Stimulated activated memory B cell treated with anti-CD40 and anti-IgM and Interleukin-4, amounts not matched to agents 10 μg/mL and 1 μg/mL and 100 μg/mL, for 72 hours (primary cell): ENCODE measurements around the gene MUC5AC.
"Not testable (repeated sequence)": the region's sequence is repeated elsewhere in the genome, so short reads cannot be mapped to it uniquely, and the experiment has no call there.

Source experiments
- ATAC-seq: fragments of 150-1000 bp; cut with Tn5 transposase; 2 replicates; pipeline ENCODE4 v1.10.0; 2021
- H3K27ac Mint-ChIP-seq: one replicate; pipeline ENCODE4 v1.8.0; 2022; ENCODE audit warnings: mild to moderate bottlenecking, mixed read lengths
- H3K27me3 Mint-ChIP-seq: one replicate; pipeline ENCODE4 v1.8.0; 2022; ENCODE audit warnings: mixed read lengths
- H3K36me3 Mint-ChIP-seq: one replicate; pipeline ENCODE4 v1.8.0; 2022; ENCODE audit warnings: mixed read lengths
- H3K4me1 Mint-ChIP-seq: one replicate; pipeline ENCODE4 v1.8.0; 2022; ENCODE audit warnings: mixed read lengths
- H3K4me3 Mint-ChIP-seq: one replicate; pipeline ENCODE4 v1.8.0; 2022; ENCODE audit warnings: mild to moderate bottlenecking, moderate library complexity, mixed read lengths
- H3K9me3 Mint-ChIP-seq: one replicate; pipeline ENCODE4 v1.8.0; 2022; ENCODE audit warnings: mixed read lengths

MUC5AC gene

DNA sequence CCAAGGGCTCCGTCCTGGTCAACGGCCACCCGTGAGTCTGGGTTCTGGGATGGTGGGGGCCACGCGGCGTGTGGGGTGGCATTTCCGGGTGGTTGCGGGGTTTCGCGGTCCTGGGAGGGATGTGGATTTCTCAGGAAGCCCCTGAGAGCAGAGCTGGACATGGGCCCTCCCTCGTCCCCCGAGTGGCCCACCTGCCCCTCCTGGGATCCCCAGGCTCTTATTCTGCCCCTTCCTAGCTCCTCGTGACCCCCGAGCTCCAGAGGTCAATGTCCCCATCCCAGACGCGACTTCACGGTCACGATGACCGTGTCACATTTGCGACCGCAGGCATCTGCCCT is 4.4 kb downstream of the MUC5AC start:
- Mint-ChIP-seq H3K4me1 (no peaks in the 10 kb centered on the region), H3K27me3 (peaks cover 42% of the 10 kb centered on the region), H3K27ac (no peak overlapping the region), H3K9me3 (no peaks in the 10 kb centered on the region), H3K36me3 (no peaks in the 10 kb centered on the region), H3K4me3 (no peak overlapping the region)
- no peak for ATAC-seq

GRCh38 chr11:1162491-1163311 is 4.9 kb downstream of the MUC5AC start:
- Mint-ChIP-seq H3K9me3 (no peaks in the 10 kb centered on the region), H3K4me3 (no peak overlapping the region), H3K36me3 (no peaks in the 10 kb centered on the region), H3K27ac (no peak overlapping the region), H3K4me1 (no peaks in the 10 kb centered on the region), H3K27me3 (peaks cover 48% of the 10 kb centered on the region)
- no peak for ATAC-seq

DNA sequence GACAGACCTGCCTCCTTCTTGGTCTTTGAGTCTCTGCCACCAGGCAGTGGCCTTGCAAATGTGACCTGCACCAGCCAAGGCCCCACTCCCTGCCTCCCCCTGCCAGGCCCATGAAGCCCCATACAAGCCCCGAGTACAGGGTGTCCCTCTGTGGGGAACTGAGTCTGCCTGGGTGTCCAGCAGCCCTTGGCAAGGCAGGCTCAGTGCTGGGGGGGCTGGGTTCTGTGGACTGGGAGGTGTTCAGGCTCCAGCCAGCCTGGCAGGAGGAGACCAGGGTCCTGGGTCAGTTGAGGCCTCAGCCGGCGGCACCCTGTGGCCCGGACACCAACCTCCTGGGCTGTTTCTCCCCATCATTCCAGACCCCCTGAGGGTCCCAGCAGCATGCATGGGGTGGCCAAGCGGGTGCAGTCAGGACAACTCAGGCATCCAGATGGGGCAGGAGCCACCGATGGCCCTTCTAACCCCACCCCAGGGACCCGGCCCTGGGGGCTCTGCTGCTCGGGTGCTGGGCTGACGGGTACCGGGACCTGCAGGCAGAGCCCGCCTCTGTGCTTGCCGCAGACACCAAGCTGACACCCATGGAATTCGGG is 5.7 kb downstream of the MUC5AC start:
- H3K27me3 Mint-ChIP-seq = peaks cover 48% of the 10 kb centered on the region
- ATAC-seq = no peak
- no peaks in the 10 kb centered on the region for H3K9me3 Mint-ChIP-seq

GRCh38 chr11:1163911-1164735 is 6.4 kb downstream of the MUC5AC start:
- peaks cover 41% of the 10 kb centered on the region for H3K27me3 Mint-ChIP-seq
- ATAC-seq = no peak
- no peaks in the 10 kb centered on the region for H3K36me3 Mint-ChIP-seq
- peaks cover under 1% of the 10 kb centered on the region for H3K9me3 Mint-ChIP-seq
- H3K4me3 Mint-ChIP-seq = no peak overlapping the region
- no peaks in the 10 kb centered on the region for H3K4me1 Mint-ChIP-seq
- H3K27ac Mint-ChIP-seq = no peak overlapping the region

More for the DNA sequence above, 5.7 kb downstream of the MUC5AC start:
- no peaks in the 10 kb centered on the region for H3K36me3 Mint-ChIP-seq
- H3K27ac Mint-ChIP-seq = no peak overlapping the region
- H3K4me3 Mint-ChIP-seq = no peak overlapping the region
- H3K4me1 Mint-ChIP-seq = no peaks in the 10 kb centered on the region

- H3K4me1 Mint-ChIP-seq, H3K4me3 Mint-ChIP-seq, H3K9me3 Mint-ChIP-seq, H3K27ac Mint-ChIP-seq, ATAC-seq, H3K36me3 Mint-ChIP-seq: not testable (repeated sequence)
- H3K27me3 Mint-ChIP-seq = peaks cover 41% of the 10 kb centered on the region
These were observed 7.1 kb downstream of the MUC5AC start for GRCh38 chr11:1164779-1165255.

DNA sequence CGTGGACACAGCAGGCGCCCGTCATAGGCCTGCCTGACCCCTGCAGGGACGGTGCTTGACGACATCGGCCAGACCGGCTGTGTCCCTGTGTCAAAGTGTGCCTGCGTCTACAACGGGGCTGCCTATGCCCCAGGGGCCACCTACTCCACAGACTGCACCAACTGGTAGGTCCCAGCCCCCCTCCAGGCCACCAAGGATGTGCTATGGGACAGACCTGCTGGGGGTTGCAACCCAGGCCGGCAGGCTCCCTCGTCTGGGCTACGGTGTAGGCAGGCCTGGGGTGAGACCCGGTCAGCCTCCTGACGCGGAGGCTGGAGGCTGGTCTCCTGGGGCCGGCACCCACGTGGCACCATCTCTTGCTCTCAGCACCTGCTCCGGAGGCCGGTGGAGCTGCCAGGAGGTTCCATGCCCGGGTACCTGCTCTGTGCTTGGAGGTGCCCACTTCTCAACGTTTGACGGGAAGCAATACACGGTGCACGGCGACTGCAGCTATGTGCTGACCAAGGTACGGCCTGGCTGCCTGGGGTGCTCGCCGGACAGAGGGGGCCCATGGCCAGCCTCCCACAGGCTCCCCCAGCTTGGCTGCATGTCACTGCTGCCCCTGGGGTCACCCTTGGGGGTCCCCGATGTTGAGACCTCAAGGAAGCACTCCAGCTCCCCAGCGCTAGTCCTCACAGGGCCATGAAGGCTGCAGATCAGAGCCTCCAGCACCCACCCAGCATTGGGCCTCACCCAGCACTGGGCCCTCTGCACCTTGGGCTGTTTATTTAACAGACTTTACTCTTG is 7.7 kb downstream of the MUC5AC start:
- ATAC-seq = no peak
- H3K27me3 Mint-ChIP-seq = peaks cover 36% of the 10 kb centered on the region
- no peaks in the 10 kb centered on the region for H3K4me1 Mint-ChIP-seq
- H3K4me3 Mint-ChIP-seq = no peak overlapping the region
- H3K9me3 Mint-ChIP-seq = peaks cover 14% of the 10 kb centered on the region
- no peaks in the 10 kb centered on the region for H3K36me3 Mint-ChIP-seq
- H3K27ac Mint-ChIP-seq = no peak overlapping the region

DNA sequence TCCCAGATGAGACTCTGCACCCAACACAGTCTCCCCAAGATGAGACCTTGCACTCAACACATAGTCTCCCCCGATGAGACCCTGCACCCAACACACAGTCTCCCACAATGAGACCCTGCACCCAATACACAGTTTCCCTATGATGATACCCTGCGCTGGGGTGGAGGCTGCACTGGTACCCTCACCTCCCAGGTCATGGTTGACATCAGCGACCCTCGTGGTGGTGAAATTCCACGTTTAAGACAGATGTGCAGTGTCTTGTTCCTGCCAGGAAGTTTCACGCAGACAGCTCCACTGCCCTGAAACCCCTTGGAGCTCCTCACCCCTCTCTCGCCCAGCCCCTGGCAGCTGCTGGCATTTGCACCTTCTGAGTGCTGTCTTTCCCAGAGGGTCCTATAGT is 9.5 kb downstream of the MUC5AC start:
- Mint-ChIP-seq H3K27me3 (peaks cover 23% of the 10 kb centered on the region), H3K27ac (no peak overlapping the region), H3K9me3 (peaks cover 29% of the 10 kb centered on the region), H3K4me3 (no peak overlapping the region), H3K4me1 (no peaks in the 10 kb centered on the region), H3K36me3 (no peaks in the 10 kb centered on the region)
- no peak for ATAC-seq

DNA sequence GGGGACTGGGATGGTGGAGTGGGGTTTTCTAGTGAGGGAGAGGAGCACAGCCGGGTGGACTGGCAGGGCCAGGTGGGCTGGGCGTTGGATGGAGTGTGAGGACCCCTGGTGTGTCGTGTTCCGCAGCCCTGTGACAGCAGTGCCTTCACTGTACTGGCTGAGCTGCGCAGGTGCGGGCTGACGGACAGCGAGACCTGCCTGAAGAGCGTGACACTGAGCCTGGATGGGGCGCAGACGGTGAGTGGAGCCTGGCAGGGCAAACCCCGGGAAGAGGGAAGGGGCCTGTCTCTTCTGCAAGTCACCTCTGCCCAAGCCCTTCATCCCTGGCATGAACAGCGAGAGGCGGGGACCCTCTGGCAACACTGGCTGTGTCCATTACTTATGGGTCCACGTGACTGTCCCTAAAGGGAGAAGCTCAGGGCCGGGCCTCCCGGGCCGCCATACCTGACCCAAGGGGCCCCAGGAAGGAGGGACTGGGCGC is 10.0 kb downstream of the MUC5AC start:
- no peak for ATAC-seq
- Mint-ChIP-seq H3K4me3 (no peak overlapping the region), H3K9me3 (peaks cover 29% of the 10 kb centered on the region), H3K27ac (no peak overlapping the region), H3K4me1 (no peaks in the 10 kb centered on the region), H3K27me3 (peaks cover 18% of the 10 kb centered on the region), H3K36me3 (no peaks in the 10 kb centered on the region)

- no peaks in the 10 kb centered on the region for H3K4me1 Mint-ChIP-seq
- peaks cover 29% of the 10 kb centered on the region for H3K9me3 Mint-ChIP-seq
- H3K36me3 Mint-ChIP-seq = no peaks in the 10 kb centered on the region
- no peak for ATAC-seq
- no peak overlapping the region for H3K27ac Mint-ChIP-seq
- peaks cover 13% of the 10 kb centered on the region for H3K27me3 Mint-ChIP-seq
- H3K4me3 Mint-ChIP-seq = no peak overlapping the region
These were observed 10.5 kb downstream of the MUC5AC start for GRCh38 chr11:1168256-1168655.

GRCh38 chr11:1168721-1169161 is 11.0 kb downstream of the MUC5AC start:
- no peaks in the 10 kb centered on the region for H3K36me3 Mint-ChIP-seq
- no peak for ATAC-seq
- H3K27ac Mint-ChIP-seq = no peak overlapping the region
- H3K4me3 Mint-ChIP-seq = no peak overlapping the region
- peaks cover 29% of the 10 kb centered on the region for H3K9me3 Mint-ChIP-seq
- no peaks in the 10 kb centered on the region for H3K4me1 Mint-ChIP-seq
- H3K27me3 Mint-ChIP-seq = peaks cover 10% of the 10 kb centered on the region

GRCh38 chr11:1171223-1171984 is 13.7 kb downstream of the MUC5AC start:
- H3K36me3 Mint-ChIP-seq = no peaks in the 10 kb centered on the region
- no peaks in the 10 kb centered on the region for H3K4me1 Mint-ChIP-seq
- H3K27ac Mint-ChIP-seq = no peak overlapping the region
- no peak for ATAC-seq
- H3K9me3 Mint-ChIP-seq = peaks cover 35% of the 10 kb centered on the region
- H3K27me3 Mint-ChIP-seq = peaks cover 10% of the 10 kb centered on the region
- no peak overlapping the region for H3K4me3 Mint-ChIP-seq

GRCh38 chr11:1171985-1172728 is 14.4 kb downstream of the MUC5AC start:
- Mint-ChIP-seq H3K9me3 (peaks cover 35% of the 10 kb centered on the region), H3K4me3 (no peak overlapping the region), H3K27me3 (peaks cover 8% of the 10 kb centered on the region), H3K4me1 (no peaks in the 10 kb centered on the region), H3K36me3 (no peaks in the 10 kb centered on the region), H3K27ac (no peak overlapping the region)
- ATAC-seq = no peak

GRCh38 chr11:1172729-1173117 is 15.0 kb downstream of the MUC5AC start:
- no peak overlapping the region for H3K27ac Mint-ChIP-seq
- no peaks in the 10 kb centered on the region for H3K4me1 Mint-ChIP-seq
- H3K36me3 Mint-ChIP-seq = no peaks in the 10 kb centered on the region
- H3K27me3 Mint-ChIP-seq = peaks cover 8% of the 10 kb centered on the region
- no peak for ATAC-seq
- no peak overlapping the region for H3K4me3 Mint-ChIP-seq
- H3K9me3 Mint-ChIP-seq = peaks cover 35% of the 10 kb centered on the region

GRCh38 chr11:1173396-1173795 is 15.6 kb downstream of the MUC5AC start:
- H3K4me3 Mint-ChIP-seq, H3K4me1 Mint-ChIP-seq, H3K36me3 Mint-ChIP-seq, H3K27ac Mint-ChIP-seq, ATAC-seq: not testable (repeated sequence)
- H3K27me3 Mint-ChIP-seq = peaks cover 12% of the 10 kb centered on the region
- peaks cover 35% of the 10 kb centered on the region for H3K9me3 Mint-ChIP-seq
